NCI-H1417 (cell line): ENCODE measurements around the gene C19orf33.
A peak's percentile ranks its signal among the peaks of the same experiment; 100 is the strongest.

Source experiments
- DNase-seq, 3 experiments: peaks; one replicate each; lab custom pipeline; 2025; lab: John Stamatoyannopoulos, UW

Gene C19orf33

DNA sequence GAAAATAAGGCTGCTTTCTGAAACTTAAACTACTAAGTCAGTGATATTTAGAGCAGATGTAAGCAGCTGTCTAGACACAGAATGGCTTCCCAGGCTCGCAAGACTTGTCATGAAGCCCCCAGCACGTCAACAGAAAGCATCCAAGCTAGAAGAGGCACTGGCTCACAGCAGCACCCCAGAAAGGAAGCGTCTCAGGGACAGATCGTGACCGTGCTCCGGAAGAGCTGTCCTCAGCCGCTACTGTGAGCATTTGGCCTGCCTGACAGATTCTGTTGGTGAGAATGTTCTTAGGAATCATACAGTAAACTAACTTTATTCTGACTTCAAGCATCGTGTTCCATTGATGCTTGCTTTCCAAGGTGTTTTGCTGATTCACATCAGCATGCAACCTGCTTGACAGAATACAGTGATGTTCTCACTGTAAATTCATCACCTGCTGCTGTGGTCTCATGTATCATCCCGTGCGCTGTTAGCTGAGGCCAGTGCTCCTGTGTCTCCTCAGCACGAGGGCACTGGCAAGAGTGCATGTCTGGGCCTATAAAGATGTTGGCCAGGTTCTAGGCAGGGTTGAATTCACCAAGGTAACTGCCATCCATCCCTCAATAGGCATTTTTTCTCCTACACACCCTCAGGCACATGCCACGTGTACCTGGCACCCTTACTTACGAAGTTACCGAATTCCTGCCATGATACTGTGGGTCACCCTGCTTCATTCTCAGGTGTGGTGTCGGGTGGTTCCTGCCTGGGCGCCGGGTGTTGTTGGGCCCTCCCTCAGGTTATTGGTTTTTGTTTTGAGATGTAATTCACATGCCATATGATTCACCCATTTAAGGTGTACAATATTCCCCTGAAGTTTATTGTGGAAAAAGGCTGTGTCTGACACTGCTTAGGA is 23.8 kb upstream of the C19orf33 start:
- DNase-seq, result no peak

DNA sequence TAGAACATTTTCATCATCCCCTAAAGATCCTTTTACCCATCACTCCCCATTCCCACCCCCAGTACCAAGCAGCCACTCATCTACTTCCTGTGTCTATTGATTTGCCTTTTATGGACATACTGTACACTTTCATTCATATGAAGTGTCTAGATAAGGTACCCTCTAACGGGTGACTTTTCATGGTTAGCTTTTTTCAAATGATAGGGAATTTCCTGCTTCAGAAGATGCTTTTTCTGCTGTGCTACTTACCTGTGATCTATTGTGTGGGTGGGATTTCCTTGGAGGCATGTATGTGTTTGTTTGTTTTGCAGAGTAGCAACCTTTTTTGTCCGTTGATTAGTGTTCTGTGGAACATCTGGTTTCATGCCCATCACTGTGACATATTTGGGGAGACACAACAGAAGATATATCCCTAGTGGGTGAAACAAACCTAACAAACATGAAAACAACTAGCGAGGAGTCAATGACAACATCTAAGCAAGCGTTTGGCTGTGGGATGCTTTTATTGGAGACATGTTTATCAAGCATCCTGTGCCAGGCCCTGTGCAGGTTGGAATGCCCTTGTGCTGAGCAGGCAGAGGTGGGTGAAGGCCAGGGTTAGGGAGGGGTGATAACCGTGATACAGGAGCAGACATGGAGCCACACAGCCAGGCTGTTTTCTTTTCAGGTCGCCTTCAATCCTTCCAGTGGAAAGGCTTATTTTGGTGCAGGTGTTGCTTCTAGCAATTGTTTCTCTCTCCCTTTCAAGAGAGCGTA is 22.1 kb upstream of the C19orf33 start:
- DNase-seq, result no peak

DNA sequence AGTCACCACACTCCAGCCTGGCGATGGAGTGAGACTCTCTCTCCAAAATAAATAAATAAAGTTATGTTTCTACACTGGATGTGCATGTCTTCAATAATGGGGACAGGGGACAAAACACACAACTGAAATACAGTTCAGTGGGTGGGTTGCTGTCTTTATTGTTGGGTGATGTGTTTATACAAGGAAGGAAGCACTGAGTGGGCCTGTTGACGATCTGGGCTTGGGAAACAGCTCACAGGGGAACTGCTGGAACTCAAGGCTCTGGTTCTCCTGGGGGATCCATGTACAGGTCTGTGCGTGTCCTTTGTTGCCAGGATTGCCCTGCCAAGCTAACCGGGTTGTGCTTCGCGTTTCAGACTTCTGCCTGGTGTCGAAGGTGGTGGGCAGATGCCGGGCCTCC is 20.8 kb upstream of the C19orf33 start:
- DNase-seq, result no peak

DNA sequence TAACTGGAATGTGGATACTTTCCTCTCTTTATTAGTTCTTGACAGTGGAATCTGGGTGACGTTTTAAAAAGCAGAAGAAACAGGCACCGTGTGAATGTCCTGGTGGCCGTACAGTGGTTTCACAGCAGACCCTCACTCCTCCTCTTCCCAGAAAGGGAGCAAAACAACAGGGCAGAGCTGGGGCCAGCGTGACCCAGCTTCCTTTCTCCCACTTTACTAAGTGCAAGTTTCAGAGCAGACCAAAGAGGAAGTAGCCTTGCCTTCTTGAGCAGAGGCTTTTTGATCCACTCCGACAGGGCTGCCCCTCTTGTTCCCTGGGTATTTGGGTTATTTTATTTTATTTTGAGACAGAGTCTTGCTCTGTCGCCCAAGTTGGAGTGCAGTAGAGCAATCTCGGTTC is 19.6 kb upstream of the C19orf33 start:
- no peak for DNase-seq

GRCh38 chr19:38285567-38285966 is 18.5 kb upstream of the C19orf33 start:
- DNase-seq, result no peak

GRCh38 chr19:38287604-38288003 is 16.4 kb upstream of the C19orf33 start:
- DNase-seq, result no peak

DNA sequence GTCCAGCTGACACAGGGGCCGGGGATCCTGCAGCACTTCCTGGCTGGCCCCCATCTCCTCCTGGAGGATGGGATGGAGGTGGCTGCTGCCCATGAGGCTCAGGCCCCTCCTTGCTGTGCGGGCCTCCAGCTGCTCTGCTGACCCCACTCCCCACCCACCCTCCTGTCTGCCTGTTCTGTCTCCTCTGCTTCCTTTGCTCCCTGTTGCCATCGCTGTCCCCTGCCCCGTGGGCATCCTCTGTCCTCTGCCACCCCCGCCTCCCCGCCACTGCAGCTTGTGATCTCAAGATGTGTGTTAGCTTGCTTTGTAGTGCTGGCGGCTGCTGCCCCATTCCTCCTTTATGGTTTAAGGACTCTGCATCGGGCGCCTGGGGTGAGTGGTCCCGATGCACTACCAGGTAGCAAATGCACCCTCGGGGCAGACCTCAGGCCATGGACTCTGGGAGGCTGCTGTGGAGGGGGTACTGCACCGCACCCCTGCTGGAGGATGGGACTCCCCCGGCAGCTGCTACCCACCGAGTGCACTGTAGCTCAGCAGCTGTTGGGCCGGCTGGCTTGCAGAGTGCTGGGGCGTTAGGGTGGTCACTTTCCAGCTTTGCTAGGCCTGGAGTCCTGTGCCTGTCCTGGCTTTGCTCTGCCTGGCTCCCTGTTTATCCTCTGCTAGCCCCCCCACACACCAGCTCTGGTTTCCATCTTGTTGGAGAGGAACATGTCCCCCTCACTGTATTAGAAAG is 15.8 kb upstream of the C19orf33 start:
- no peak for DNase-seq

GRCh38 chr19:38289955-38290354 is 14.1 kb upstream of the C19orf33 start:
- DNase-seq, result no peak

- DNase-seq, result no peak
These were observed 13.4 kb upstream of the C19orf33 start for GRCh38 chr19:38290631-38291147.

DNA sequence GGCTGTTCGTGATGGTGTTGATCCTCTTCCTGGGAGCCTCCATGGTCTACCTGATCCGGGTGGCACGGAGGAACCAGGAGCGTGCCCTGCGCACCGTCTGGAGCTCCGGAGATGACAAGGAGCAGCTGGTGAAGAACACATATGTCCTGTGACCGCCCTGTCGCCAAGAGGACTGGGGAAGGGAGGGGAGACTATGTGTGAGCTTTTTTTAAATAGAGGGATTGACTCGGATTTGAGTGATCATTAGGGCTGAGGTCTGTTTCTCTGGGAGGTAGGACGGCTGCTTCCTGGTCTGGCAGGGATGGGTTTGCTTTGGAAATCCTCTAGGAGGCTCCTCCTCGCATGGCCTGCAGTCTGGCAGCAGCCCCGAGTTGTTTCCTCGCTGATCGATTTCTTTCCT is 12.2 kb upstream of the C19orf33 start:
- no peak for DNase-seq

GRCh38 chr19:38293281-38293680 is 10.8 kb upstream of the C19orf33 start:
- DNase-seq, result no peak

DNA sequence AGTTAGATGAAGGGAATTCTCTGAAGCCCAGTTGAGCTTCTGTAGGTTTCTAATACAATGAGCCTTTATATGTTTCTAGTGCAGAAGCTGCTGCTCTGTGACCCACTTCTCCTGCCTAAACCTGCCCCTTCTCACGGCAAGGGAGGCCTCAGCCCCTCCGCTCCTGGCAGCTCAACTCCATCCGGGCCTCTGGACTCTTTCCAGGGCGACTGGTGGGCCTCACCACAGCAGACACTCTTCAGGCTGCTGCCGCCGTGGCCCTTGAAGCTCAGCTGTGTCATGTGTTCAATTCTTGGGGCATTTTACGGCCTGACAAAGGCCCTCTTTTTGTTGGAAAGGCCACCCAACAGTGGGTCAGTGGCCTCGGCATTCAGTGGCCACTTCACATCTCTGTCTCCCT is 10.0 kb upstream of the C19orf33 start:
- no peak for DNase-seq

- no peak for DNase-seq
These were observed 5.0 kb upstream of the C19orf33 start for GRCh38 chr19:38298821-38299680.

DNA sequence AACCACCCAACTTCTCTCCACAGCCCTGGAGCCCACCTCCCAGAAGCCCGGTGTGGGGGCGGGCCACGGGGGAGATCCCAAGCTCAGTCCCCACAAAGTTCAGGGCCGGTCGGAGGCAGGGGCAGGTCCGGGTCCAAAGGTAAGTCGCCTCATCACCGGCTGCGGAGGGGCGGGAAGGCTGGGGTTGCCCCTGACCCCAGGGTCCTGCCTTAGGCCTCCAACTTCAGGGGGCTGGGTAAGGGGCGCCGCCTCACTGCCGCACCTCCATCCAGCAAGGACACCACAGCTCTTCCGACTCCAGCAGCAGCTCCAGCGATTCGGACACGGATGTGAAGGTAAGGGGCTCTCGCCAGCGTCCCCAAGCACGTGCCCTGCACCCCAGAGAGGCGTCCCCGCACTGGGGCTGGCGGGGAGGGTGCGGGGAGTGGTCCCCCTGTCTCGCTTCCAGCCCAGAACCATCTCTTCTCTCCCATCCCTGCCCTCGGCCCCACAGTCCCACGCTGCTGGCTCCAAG is 358 bp downstream of the C19orf33 start:
- no peak for DNase-seq

- DNase-seq, result peak; percentile 23 to 78 (median 36)
These were observed 897 bp downstream of the C19orf33 start for GRCh38 chr19:38304866-38305429.

- DNase-seq, result no peak
These were observed 2.2 kb downstream of the C19orf33 start for GRCh38 chr19:38306236-38306635.

GRCh38 chr19:38307076-38307475 is 3.0 kb downstream of the C19orf33 start:
- no peak for DNase-seq

DNA sequence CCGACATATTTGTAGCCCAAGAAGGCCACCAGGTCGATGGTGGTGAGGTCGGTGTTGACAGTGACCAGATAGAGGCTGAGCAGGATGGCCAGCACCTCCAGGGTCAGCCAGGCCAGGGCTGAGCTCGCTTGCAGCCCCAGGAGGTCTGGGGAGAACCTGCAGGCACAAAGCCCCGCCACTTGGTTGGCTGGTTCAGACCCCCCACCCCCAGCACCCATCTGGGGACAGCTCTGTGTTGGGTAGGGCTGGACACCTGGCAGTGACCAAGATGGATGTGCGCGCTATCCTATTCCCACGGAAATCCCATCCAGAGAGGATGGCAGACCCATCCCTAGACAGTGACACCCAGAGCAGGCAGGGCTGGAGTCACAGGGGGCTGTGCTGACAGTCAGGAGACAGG is 3.5 kb downstream of the C19orf33 start:
- DNase-seq, result no peak

DNA sequence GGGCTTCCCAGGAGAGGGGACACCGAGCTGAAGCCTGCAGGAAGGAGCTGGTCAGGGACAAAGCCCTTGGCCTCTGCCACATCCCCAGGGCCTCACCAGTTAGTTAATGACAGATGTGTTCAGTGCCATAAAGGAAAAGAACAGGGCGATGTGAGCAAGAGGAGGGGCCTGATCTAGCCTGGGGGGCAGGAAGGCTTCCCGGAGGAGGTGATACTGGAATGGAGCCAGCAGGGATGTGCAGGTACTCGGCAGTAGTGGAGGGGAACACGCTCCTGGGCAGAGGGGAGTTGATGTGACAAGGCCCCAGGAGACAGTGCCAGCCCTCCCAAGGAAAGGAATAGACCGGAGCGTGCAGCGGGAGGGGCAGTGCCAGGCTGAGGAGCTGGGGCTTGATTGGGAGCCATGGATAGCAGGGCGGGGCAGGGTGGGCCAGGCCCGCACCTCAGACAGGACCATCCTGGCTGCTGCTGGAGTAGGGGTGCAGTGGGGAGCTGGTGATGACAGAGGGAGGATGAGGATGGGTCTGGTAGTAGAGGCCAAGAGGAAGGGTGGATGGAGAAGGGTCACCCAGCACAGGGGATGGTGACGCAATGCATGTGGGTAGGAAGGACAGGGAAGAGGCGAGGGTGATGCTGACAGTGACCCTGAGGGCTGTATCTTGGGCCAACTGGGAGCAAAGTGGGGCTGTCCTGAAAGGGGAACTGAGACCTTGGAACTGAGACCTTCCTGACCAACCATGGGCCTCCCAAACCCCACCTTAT is 4.1 kb downstream of the C19orf33 start:
- no peak for DNase-seq
